ENCODE measurements around the gene STMP1.
"Not testable (repeated sequence)": the region's sequence is repeated elsewhere in the genome, so short reads cannot be mapped to it uniquely, and the experiment has no call there.

Gene STMP1

DNA sequence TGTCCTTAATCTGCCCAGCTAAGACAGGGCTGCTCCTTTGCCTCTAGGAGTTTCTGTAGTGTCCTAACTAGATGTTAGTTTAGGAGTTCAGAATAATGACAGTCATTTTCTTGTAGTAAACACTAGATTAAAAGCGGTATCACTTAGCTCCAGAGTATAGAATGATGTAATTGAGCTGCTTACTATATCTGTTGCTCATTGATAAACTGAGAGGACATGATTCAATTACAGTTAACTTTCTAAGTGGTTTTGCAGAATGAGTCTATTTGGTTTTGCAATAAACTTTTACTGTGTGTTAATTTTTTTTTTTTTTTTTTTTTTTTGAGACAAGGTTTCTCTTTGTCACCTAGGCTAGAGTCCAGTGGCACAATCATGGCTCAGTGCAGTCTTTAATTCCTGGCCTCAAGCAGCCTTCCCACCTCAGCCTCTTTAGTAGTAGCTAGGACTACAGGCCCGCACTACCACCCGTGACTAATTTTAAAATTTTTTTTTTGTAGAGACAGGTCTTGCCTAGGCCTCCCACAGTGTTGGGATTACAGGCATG, 1.8 kb downstream of the STMP1 start:
- DNase-seq (ENCODE audit: low read depth in 2 of 2) = no peak

DNA sequence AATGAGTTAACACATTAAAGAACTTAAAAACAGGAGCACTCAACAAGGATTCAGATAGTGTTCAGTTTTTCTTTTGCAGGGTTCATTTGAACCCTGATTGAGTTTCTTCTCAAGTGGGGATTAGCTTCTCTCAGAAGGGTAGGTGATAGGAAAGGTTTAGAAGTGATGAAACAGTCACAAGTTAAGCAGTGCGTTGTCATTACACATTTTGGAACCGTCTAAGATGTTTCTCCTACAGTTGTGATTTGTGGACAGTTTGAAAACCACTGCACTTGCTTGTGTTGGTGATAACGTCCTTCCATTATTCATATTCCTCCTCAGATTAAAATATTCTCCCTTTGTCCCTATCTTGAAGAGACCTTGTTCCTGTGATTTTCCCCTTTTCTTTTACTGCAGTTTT, 2.7 kb downstream of the STMP1 start:
- no peak for DNase-seq (ENCODE audit: low read depth in 2 of 2)

GRCh38 chr7:135666156-135666555, 3.8 kb downstream of the STMP1 start:
- no peak for DNase-seq (ENCODE audit: low read depth in 2 of 2)

DNA sequence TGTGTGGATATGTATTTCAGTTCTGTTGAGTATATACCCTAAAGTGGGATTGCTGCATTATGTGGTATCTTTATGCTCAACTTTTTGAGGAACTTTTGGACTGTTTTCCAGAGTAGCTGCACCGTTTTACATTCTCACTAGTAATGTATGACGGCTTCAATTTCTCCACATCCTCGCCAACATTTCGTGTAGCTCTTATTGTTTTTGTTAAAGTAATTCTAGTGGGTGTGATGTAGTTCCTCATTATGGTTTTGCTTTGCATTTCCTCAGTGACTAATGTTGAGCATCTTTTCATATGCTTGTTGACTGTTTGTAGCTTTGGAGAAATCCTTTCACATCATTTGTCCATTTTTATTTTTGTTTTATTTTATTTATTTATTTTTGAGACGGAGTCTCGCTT, 4.5 kb downstream of the STMP1 start:
- DNase-seq (ENCODE audit: low read depth in 2 of 2) = no peak

DNA sequence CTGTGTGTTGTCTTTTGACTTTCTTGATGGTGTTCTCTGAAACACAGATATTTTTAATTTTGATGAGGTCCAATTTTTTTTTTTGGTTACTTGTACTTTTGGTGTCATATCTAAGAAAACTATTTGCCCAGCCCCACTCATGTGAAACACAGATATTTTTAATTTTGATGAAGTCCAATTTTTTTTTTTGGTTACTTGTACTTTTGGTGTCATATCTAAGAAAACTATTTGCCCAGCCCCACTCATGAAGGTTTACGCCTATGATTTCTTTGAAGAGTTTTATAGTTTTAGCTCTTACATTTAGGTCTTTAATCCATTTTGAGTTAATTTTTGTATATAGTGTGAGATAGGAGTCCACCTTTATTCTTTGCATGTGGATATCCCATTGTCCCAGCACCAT, 5.3 kb downstream of the STMP1 start:
- DNase-seq (ENCODE audit: low read depth in 2 of 2) = not testable (repeated sequence)

GRCh38 chr7:135668852-135669395, 6.6 kb downstream of the STMP1 start:
- not testable (repeated sequence) for DNase-seq (ENCODE audit: low read depth in 2 of 2)

GRCh38 chr7:135669774-135670173, 7.5 kb downstream of the STMP1 start:
- no peak for DNase-seq (ENCODE audit: low read depth in 2 of 2)

DNA sequence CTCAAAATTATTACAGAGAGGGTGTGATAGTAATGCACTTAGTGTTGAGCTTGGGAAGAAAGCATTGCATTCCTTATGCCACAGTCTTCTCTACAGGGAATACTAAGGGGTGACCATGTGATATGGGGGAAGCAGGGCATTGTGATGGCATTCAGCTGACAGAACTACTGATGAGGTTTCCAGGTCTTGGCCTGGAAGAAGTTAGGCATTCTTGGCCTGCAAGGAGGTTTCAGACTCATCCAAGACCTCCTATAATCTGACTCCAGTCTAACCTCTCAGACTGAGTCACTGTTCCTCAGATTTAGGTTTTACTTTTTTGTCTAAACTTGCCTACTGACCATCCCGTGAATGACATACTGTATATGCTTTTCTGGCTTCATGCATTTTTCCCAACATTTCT, 7.9 kb downstream of the STMP1 start:
- no peak for DNase-seq (ENCODE audit: low read depth in 2 of 2)

DNA sequence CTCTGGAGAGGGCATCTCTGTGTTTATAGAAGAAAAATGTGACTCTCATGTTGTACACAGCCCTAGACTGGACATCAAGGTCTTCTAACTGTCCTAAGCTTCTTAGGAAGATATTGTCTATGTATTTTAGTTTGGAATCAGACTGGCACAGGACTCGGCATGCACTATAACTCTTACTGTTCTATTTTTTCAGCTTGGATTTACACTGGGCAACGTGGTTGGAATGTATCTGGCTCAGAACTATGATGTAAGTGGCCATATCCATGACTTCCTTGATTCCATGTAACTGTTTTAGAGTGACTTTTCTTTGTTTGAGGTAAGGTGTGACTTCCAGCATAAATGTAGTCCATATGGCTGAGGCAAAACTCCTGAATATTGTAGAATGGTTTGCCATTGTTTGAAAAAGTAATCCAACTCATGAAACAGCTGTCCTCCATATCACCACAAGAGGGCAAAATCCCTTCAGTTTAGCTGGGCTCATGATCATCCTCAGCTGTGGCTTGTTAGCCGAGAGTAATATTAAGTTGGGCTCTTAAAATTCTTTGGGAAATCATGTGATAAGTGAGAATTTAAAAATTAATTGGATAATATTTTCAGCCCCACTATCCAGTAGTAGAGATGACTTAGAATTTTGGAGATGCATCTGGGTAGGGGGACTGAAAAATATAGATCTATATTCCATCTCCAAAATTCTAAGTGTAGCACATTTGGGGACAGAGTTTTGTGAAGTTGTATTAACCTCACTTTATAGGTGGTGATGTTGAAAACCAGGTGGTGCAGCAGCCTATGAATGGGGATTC, 10.4 kb downstream of the STMP1 start:
- DNase-seq (ENCODE audit: low read depth in 2 of 2) = no peak

DNA sequence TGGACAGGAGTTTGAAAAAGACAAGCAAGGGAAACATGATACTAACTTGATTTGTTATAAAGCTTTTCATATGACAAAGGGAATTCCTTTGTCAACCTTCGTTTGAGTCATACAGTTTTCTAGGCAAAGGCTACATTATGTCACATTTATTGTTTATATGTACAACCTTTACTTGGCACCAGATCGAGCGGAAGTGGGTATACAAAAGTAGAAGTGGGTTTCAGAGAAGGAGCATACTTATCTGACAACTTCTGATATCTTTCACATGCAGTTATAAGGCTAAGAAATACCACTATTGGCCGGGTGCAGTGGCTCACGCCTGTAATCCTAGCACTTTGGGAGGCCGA, 11.0 kb downstream of the STMP1 start:
- DNase-seq (ENCODE audit: low read depth in 2 of 2) = no peak

DNA sequence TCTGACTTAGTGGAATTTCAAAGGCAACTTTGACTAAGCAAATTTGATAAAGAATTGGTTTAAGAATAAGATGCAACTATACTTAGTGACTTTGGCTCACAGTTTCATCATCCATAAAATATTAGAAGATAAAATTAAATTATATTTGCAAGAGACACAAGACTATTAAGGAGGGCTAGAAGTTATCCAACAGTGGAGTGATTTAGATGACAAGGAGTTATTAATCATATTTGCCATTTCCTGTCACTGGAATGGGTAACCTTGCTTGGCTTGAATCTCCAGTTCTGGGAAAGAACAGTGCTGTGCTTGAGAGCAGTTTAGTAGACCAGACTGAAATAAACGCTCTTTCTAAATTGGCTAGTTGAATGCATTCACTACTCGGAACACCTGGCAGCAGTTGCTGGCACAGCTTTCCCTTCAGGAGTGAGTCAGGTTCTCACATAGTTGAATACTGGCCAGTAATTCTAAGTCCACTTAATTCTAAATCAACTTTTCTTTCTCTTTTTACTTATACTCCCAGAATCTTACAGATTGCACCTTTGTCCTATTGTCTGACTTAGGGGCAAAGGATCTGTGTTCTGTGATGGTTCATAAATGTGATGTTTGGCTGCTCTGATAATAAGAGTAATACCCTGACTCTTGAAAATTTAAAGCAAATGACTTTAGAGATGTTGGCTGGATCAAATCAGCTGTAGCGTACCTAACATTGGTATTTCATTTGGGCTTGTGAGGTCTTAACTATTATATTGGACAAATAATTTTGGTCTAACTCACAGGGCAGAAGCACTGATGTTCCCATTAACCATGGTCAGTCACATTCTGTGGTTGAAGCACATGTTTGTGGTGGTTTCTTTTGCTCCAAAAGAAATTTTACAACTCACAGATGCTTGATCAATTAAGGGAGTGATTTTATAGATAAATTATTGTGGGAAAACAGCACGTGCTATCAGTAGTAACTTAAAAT, 16.6 kb downstream of the STMP1 start:
- no peak for DNase-seq (ENCODE audit: low read depth in 2 of 2)

GRCh38 chr7:135681762-135682161, 19.4 kb downstream of the STMP1 start:
- no peak for DNase-seq (ENCODE audit: low read depth in 2 of 2)

DNA sequence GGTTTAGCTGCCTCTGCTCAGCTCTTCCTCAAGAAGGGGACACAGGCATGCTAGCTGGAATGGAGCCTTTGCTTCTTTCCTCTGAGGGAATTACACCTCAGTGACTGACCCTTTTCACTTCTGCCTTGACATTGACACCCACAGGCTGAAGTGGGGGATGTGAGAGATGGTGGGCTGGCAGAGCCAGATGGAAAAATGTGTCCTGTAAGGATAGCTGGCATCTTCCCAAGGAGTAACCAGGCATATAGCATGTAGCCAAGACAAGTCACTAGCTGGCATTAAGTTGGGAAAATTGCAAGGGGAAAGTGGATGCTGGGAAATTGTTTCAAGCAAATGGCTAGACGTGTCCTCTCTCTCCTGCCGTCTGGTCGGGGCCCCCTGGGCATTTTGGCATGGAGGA, 19.9 kb downstream of the STMP1 start:
- DNase-seq (ENCODE audit: low read depth in 2 of 2) = no peak

DNA sequence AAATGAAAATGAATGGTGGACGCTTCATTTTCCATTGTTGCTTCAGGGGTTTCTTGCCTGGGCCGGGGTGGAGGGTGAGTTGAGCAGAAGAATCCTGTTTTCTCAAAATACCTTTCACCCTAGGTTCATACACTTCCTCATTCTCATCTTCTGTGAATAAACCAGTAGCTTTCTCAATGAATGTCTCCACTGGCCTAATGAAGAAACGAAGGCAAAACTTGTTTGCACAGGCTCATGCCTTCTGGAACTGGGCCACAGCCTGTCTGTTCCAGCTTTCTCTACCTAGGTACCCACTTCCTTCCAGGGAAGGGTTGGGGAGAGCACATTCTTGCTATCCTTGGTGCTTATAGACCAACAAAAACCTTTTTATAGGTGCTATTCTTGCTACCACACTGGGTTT, 21.3 kb downstream of the STMP1 start:
- no peak for DNase-seq (ENCODE audit: low read depth in 2 of 2)

- no peak for DNase-seq (ENCODE audit: low read depth in 2 of 2)
These were observed 21.8 kb downstream of the STMP1 start for GRCh38 chr7:135684136-135684535.

- DNase-seq (ENCODE audit: low read depth in 2 of 2) = no peak
These were observed 22.4 kb downstream of the STMP1 start for GRCh38 chr7:135684699-135685098.

- no peak for DNase-seq (ENCODE audit: low read depth in 2 of 2)
These were observed 23.2 kb downstream of the STMP1 start for GRCh38 chr7:135685306-135686084.

GRCh38 chr7:135687466-135687865, 25.2 kb downstream of the STMP1 start:
- DNase-seq (ENCODE audit: low read depth in 2 of 2) = no peak

GRCh38 chr7:135690566-135690965, 28.3 kb downstream of the STMP1 start:
- no peak for DNase-seq (ENCODE audit: low read depth in 2 of 2)

DNA sequence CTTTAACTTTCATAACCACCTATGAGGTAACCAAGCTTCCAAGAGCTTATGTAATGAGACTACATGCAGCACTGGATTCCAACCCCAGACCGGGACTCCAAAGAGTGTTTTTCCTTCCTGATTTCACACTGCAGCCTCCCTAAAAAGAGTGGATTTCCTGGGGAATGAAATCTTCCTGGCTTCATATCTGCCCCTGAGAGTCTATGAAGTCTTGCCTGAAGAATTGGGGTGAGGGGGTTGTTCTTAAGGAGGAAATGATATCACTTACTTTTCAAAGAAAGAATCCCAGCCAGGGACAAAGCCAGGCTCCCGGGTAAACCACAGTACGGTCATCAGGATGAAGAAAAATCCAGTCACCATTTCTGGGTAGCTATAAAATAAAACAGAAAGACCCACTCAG, 29.7 kb downstream of the STMP1 start:
- no peak for DNase-seq (ENCODE audit: low read depth in 2 of 2)

- not testable (repeated sequence) for DNase-seq (ENCODE audit: low read depth in 2 of 2)
These were observed 30.3 kb downstream of the STMP1 start for GRCh38 chr7:135692606-135693005.

DNA sequence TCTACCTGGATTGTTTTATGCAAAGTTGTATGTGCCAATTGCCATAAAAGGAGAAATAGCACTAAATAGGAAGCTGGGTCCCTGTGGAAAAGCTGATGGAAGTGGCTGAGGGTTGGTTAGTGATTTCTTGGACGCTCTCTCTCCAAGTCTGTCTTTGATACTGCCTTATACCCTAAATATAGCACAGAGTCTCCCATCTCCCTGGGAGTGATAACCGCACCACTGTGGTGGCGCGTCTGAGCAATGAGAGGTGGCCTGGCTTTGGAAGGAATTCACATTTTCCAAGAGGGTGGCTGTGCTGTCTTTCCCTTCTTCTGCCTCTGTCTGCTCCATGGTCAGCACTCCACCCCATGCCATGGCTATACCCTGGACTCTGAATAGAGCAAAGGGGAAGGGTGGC, 31.2 kb downstream of the STMP1 start:
- no peak for DNase-seq (ENCODE audit: low read depth in 2 of 2)

Data from stimulated activated CD8-positive, alpha-beta memory T cell treated with anti-CD3 and anti-CD28 coated beads, Interleukin-7, amount 100 ng/mL, for 4 hours (primary cell).